ENCODE measurements around the gene KRTAP10-7. TPM values are rescaled to one million over a fixed set of nuclear protein-coding genes. Genes with fewer than 3 reads are reported as not detected.
A peak's percentile ranks its signal among the peaks of the same experiment; 100 is the strongest.
"Not testable (repeated sequence)": the region's sequence is repeated elsewhere in the genome, so short reads cannot be mapped to it uniquely, and the experiment has no call there.

KRTAP10-7 gene
- polyA plus RNA-seq, 1 donor from 2014 or later: not detected

- not testable (repeated sequence) for H3K4me3 Mint-ChIP-seq, H3K4me1 Mint-ChIP-seq, H3K36me3 Mint-ChIP-seq, H3K27ac Mint-ChIP-seq
- Mint-ChIP-seq H3K27me3 (peaks cover 14% of the 10 kb centered on the region), H3K9me3 (peaks cover 2 to 18% (median 11%) of the 10 kb centered on the region in 3 donors)
These were observed 37.5 kb downstream of the KRTAP10-7 start for GRCh38 chr21:44637851-44638348.

GRCh38 chr21:44638506-44639330 lies 38.3 kb downstream of the KRTAP10-7 start:
- peaks cover 5 to 21% (median 12%) of the 10 kb centered on the region in 3 donors for H3K9me3 Mint-ChIP-seq

GRCh38 chr21:44639331-44639655 lies 38.9 kb downstream of the KRTAP10-7 start:
- H3K27ac Mint-ChIP-seq: no peak overlapping the region
- H3K27me3 Mint-ChIP-seq: peaks cover 14% of the 10 kb centered on the region
- H3K4me1 Mint-ChIP-seq: peaks cover 0 to 1% (median 0%) of the 10 kb centered on the region in 3 donors
- H3K9me3 Mint-ChIP-seq: peaks cover 6 to 27% (median 12%) of the 10 kb centered on the region in 3 donors
- peaks cover 1% of the 10 kb centered on the region for H3K36me3 Mint-ChIP-seq
- no peak overlapping the region for H3K4me3 Mint-ChIP-seq

More at GRCh38 chr21:44638506-44639330, 38.3 kb downstream of the KRTAP10-7 start:
- not testable (repeated sequence) for H3K4me1 Mint-ChIP-seq, H3K4me3 Mint-ChIP-seq, H3K36me3 Mint-ChIP-seq, H3K27ac Mint-ChIP-seq
- H3K27me3 Mint-ChIP-seq: peaks cover 14% of the 10 kb centered on the region

GRCh38 chr21:44640761-44641160 lies 40.4 kb downstream of the KRTAP10-7 start:
- Mint-ChIP-seq H3K27ac (no peak overlapping the region), H3K27me3 (peaks cover 14% of the 10 kb centered on the region), H3K4me3 (no peak overlapping the region), H3K36me3 (peaks cover 5% of the 10 kb centered on the region), H3K4me1 (peaks cover 0 to 1% (median 0%) of the 10 kb centered on the region in 3 donors), H3K9me3 (peaks cover 12 to 35% (median 16%) of the 10 kb centered on the region in 3 donors)

- Mint-ChIP-seq H3K27ac (no peak overlapping the region), H3K4me1 (peaks cover 0 to 1% (median 0%) of the 10 kb centered on the region in 3 donors), H3K36me3 (peaks cover 5% of the 10 kb centered on the region), H3K9me3 (peaks cover 12 to 35% (median 16%) of the 10 kb centered on the region in 3 donors), H3K4me3 (peak overlapping the region in 1 of 4 donors; percentile 13), H3K27me3 (peaks cover 18% of the 10 kb centered on the region)
These were observed 43.4 kb downstream of the KRTAP10-7 start for GRCh38 chr21:44643741-44644310.

GRCh38 chr21:44644878-44645277 lies 44.5 kb downstream of the KRTAP10-7 start:
- Mint-ChIP-seq H3K27ac (no peak overlapping the region), H3K9me3 (peaks cover 10 to 34% (median 14%) of the 10 kb centered on the region in 3 donors), H3K27me3 (peaks cover 12% of the 10 kb centered on the region), H3K36me3 (peaks cover 5% of the 10 kb centered on the region), H3K4me1 (peaks cover 0 to 1% (median 0%) of the 10 kb centered on the region in 3 donors), H3K4me3 (no peak overlapping the region)

GRCh38 chr21:44646366-44647221 lies 46.2 kb downstream of the KRTAP10-7 start, which contains the start of gene KRTAP10-11:
Gene KRTAP10-11, plus strand, starts transcription at chr21:44646414. Its CDS starts 45 bp downstream, at chr21:44646459.
- H3K36me3 Mint-ChIP-seq, H3K27ac Mint-ChIP-seq, H3K4me1 Mint-ChIP-seq: not testable (repeated sequence)
- peak within 1 kb of the TSS in 2 of 4 donors; percentile 65 to 82 for H3K4me3 Mint-ChIP-seq
- peaks cover 17% of the 10 kb centered on the region for H3K27me3 Mint-ChIP-seq
- peaks cover 10 to 26% (median 10%) of the 10 kb centered on the region in 3 donors for H3K9me3 Mint-ChIP-seq

GRCh38 chr21:44647222-44647552 lies 46.8 kb downstream of the KRTAP10-7 start:
- no peaks in the 10 kb centered on the region for H3K4me1 Mint-ChIP-seq
- H3K27ac Mint-ChIP-seq: no peak overlapping the region
- peaks cover 17% of the 10 kb centered on the region for H3K27me3 Mint-ChIP-seq
- H3K4me3 Mint-ChIP-seq: no peak overlapping the region
- H3K9me3 Mint-ChIP-seq: peaks cover 10 to 25% (median 10%) of the 10 kb centered on the region in 3 donors
- H3K36me3 Mint-ChIP-seq: peaks cover 5% of the 10 kb centered on the region

GRCh38 chr21:44648557-44649311 lies 48.3 kb downstream of the KRTAP10-7 start:
- no peak overlapping the region for H3K4me3 Mint-ChIP-seq
- H3K27ac Mint-ChIP-seq: no peak overlapping the region
- peaks cover 17% of the 10 kb centered on the region for H3K27me3 Mint-ChIP-seq
- peaks cover 7 to 14% (median 7%) of the 10 kb centered on the region in 3 donors for H3K9me3 Mint-ChIP-seq
- H3K4me1 Mint-ChIP-seq: no peaks in the 10 kb centered on the region
- H3K36me3 Mint-ChIP-seq: peaks cover 5% of the 10 kb centered on the region

- peaks cover 3% of the 10 kb centered on the region for H3K36me3 Mint-ChIP-seq
- H3K4me3 Mint-ChIP-seq: no peak overlapping the region
- peaks cover 4 to 8% (median 6%) of the 10 kb centered on the region in 3 donors for H3K9me3 Mint-ChIP-seq
- no peaks in the 10 kb centered on the region for H3K4me1 Mint-ChIP-seq
- H3K27ac Mint-ChIP-seq: no peak overlapping the region
- peaks cover 18% of the 10 kb centered on the region for H3K27me3 Mint-ChIP-seq
These were observed 49.2 kb downstream of the KRTAP10-7 start for GRCh38 chr21:44649521-44650100.

- Mint-ChIP-seq H3K4me1 (no peaks in the 10 kb centered on the region), H3K36me3 (no peaks in the 10 kb centered on the region), H3K27me3 (peaks cover 19% of the 10 kb centered on the region), H3K27ac (peak overlapping the region in 1 of 3 donors; percentile 71), H3K9me3 (peaks cover 0 to 3% (median 0%) of the 10 kb centered on the region in 3 donors), H3K4me3 (no peak overlapping the region)
These were observed 50.0 kb downstream of the KRTAP10-7 start for GRCh38 chr21:44650265-44650972.

GRCh38 chr21:44650973-44651675 lies 50.7 kb downstream of the KRTAP10-7 start:
- Mint-ChIP-seq H3K4me1 (no peaks in the 10 kb centered on the region), H3K27ac (peak overlapping the region in 1 of 3 donors; percentile 5), H3K27me3 (peaks cover 21% of the 10 kb centered on the region), H3K9me3 (peaks cover 0 to 9% (median 1%) of the 10 kb centered on the region in 3 donors), H3K4me3 (no peak overlapping the region), H3K36me3 (peaks cover under 1% of the 10 kb centered on the region)

All from IgD-negative memory B cell (primary cell).